Measurements from ENCODE around the gene PDZRN4.

Gene PDZRN4

DNA sequence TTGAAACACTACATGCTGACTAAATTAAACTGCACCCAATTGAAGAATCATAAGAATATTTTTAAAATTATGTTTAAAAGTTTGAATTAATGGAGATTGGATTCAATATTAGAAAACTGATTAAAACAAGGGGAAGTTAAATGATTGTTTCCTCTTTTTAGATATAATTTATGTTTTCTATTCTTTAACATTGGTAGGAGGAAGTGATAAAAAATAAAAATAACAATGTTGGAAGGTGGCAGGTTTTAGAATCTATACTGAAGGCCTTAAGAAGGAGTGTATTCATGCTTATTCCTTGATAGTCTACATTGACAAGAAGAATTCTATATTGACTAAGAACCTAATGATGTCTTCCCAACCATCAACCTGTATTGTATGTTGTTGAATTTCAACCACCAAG is 168.1 kb downstream of the PDZRN4 start:
- DNase-seq (ENCODE audit: low read depth in 3 of 3) = no peak

DNA sequence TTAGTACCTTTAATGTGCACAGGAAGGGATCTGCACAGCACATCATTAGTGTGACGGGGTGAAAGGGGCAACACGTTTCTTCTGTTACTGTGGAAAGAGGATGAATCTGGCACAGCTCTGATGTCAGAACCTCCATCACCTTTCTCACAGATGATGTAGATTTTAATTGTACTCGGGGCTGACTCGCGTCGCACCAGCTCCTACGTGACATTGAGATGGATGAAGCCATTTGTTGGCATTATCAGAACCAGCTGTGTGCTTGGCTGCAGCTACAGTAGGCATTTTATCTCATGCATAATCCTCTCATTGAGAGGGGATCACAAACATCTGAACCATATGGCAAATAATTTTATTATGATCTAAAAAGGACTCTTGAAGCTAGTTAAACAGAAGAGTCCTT is 173.6 kb downstream of the PDZRN4 start:
- DNase-seq (ENCODE audit: low read depth in 3 of 3) = no peak

DNA sequence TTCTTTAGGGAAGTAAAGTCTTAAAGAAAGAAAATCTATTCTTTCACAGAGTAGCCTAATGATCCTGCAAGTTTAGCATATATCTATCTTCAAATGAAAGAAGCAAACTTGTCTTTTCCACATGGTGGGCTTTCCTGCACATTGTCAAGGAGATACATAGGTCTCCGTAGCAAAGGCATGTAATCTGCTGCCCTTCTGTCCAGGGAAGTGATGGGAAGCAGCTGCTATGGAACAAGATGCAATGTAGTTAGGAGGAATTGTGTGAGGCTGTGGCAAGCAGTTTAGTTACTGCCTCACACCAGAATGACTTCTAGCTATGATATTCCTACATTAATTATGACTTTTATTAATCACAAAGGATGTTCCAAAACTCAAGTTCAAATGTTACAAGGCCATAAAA is 174.4 kb downstream of the PDZRN4 start:
- DNase-seq (ENCODE audit: low read depth in 3 of 3) = no peak

DNA sequence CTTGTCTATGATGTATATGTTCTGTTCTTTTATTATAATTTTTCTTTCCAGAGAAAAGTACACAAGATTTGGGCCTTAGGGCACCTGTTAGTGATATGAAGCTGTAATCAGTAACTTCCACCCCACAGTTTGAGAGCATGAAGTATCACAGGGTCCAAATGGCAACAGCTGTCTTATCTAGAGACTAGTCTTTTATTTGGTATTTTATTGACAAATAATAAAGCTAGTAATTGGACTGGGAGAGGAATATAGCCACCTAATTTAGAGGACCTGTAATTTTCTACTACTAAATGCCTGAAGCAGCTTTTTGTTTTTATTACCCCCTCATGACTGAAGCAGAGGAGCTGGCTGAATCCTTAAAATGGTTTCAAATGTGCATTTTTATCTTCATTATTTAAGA is 174.8 kb downstream of the PDZRN4 start:
- DNase-seq (ENCODE audit: low read depth in 3 of 3) = no peak

DNA sequence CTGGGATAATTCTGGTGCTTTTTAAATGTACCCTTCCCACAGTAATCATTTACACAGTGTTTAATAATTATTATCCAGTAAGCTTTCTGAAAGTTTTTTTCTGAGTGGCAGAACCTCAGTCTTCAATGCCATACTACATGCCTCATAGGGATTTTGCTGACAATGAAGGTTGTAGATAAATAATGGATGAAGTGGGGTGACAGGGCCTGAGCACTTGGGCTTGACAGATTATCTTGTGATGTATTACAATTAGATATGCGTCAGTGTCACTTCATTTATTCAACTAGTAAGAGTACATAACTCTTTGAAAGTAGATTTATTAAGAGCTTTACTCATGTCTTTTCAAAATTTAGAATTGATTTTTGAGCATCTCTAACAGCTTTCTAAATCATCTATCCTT is 176.1 kb downstream of the PDZRN4 start:
- DNase-seq (ENCODE audit: low read depth in 3 of 3) = no peak

DNA sequence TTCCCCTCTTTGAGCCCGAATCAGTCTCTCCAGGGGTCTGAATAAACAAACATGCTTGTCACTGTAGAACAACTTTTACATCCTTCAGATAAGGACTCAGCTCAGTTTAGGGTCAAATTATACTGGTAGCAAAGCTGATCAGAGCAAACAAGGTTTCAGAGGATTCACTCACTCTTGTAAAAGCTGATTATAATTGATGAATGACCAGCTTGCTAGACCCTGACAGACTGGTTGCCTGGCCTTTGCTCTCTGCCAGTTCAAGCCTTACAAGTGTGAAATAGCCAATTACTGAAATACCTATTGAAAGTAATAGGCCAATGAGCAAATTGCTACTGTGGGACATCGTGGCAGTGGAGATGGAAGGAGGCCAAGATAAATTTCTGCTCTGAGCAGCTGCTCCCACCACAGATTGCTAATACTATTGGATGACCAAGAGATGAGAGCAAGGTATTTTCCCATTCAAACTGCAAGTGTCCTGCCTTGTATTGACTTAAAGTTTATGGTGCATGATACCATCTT is 177.6 kb downstream of the PDZRN4 start:
- no peak for DNase-seq (ENCODE audit: low read depth in 3 of 3)

DNA sequence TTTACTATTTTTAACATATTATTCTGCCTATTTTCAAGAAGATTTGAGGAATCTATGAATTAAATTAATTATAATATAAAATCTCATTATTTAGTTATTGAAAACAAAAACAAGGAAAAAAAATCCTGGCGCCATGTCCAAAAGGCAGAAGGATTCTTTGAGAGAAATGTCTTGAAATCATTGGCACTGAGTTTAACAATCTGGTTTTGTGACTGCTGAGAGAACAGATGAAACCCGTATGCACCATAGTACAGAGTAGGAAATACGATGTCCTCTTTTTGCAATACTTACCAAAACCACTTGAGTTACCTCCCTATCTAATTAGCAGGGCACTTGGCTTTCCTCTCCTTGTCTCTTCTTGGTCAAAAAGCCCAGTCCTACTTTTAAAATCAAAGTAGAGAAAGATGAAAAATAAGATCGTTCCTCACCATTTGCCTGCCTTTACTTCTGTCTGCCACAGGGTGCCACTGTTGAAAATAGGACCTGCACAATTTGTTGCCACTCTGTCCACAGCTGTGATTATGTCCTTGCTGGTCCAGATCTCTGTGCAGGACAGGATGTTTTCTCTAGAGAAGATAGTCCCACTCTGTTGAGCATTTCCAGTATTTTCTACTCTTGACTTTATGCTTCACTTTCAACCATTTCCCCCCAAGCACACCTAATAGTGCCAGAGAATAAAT is 179.7 kb downstream of the PDZRN4 start:
- no peak for DNase-seq (ENCODE audit: low read depth in 3 of 3)

DNA sequence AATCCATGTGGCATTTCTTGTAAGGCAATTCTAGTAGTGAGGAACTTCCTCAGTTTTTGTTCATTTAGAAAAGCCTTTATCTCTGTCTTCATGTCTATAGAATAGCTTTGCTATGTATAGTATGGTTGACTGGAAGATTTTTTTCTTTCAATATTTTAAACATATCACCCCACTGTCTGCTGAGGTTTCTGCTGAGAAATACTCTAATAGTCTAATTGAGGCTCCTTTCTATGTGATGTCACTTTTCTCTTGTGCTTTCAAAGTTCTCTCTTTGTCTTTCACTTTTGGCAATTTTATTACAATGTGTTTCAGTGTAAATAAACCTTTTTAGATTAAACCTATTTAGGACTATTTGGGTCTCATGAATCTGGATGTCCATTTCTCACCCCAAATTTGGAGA is 192.8 kb downstream of the PDZRN4 start:
- no peak for DNase-seq (ENCODE audit: low read depth in 3 of 3)

DNA sequence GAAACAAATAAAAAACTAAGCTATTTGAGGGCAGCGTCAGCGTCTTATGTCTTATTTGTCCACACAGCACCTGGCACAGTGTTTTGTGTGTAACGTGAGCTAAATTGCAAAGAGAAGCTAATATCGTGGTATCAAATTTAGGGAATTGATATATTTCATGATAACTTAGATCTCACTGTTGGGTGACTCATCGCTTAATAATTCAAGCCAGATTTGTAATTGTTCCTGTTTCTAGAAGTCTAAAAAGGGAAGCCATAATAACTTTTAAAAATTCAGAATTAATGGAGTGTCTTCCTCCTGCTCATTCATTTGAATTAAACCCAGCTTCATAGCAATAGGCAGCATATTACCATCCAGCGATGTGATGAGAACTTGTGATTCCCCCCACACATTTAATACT is 214.7 kb downstream of the PDZRN4 start:
- DNase-seq (ENCODE audit: low read depth in 3 of 3) = no peak

DNA sequence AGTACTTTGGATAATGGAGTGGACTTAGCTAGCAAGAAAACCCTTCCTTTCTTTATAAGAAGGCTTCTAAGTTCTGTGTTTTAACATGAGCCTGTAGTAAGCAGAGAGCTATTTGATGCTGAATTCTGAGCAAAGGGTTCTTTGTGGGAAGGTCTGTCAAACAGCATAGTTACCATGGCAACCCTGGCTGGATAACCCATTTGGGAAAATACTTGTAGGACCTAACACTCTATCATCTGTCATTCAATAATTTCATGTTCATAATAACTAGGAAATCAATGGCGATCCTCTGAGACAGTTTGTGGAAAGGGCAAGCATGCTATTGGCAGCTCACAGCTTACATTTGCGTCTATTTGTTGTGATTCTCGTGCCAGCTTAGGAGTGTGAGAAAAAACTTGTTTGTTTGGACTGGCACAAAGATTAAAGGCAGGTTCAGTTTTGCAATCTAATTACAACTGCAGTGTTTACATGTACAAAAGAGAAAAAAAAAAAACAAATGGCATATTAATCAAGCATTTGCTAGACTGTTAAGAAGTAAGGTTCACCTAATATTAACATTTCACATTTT is 219.2 kb downstream of the PDZRN4 start:
- DNase-seq (ENCODE audit: low read depth in 3 of 3) = no peak

DNA sequence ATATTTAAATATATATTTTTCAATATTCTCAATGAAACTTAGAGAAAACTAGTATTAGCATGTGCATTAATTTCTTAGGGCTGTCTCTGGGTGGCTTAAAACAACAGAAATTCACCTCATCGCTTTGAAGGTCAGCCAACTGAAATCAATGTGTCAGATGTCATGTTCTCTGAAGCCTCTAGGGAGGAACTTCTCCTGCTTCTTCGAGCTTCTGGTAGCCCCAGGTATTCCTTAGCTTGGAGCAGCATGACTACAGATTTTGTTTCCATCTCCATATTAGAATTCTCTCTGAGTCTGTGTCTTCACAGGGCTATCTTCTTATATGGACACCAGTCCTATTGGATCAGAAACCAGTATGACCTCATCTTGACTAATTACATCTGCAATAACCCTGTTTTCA is 221.5 kb downstream of the PDZRN4 start:
- DNase-seq (ENCODE audit: low read depth in 3 of 3) = no peak

DNA sequence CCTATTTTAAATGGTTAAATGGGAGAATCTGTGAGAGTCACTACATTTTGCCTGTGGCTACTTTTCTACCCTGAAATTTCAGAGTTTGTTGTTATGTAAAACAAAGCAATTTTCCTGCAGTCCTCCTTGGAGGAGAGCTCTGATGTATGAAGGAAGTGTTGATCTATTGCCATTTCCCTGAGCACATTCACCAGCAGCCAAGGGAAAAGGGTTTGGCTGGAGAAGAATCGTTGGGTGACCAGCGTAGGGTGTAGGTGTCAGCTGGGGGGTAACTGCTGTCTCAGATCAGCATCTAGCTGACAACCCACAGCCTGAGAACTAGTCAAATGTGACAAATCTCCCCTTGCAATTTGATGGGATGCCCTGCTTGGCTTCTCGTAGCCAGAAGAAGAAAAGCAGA is 230.5 kb downstream of the PDZRN4 start:
- DNase-seq (ENCODE audit: low read depth in 3 of 3) = no peak

DNA sequence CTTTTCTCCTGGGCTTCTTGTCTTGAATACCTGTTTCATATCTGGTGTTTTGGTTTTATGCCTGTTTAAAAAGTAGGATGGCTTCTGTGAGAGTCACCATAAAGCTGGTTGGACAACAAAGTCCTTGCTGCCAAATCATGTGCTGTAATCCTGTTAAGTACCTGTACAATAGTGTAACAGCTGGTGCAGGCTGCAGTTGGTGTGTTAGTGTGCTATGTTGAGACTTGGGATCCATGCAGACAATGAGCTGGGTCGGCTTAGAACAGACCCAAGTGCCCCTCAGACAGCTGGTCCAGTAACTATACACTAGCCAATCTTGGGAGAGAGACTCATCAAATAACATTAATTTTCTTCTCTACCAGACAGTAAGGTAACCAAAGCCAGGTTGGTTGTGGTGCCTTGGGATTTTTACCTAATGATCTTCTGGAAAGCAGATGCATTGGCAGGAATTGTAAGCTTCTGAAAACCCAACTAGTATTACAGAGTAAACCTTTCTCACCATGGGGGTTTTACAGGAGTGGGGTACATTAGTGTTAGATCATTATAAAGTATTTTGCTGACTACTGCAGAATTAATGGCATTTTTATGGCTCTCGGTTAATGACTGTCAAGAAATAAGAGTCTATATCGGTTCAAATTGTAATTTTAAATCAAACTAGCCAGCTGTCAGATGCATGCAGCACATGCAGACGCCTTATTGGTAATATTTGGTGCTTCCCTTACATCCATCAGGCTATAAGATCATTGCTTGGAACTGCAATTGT is 231.2 kb downstream of the PDZRN4 start:
- DNase-seq (ENCODE audit: low read depth in 3 of 3) = no peak

DNA sequence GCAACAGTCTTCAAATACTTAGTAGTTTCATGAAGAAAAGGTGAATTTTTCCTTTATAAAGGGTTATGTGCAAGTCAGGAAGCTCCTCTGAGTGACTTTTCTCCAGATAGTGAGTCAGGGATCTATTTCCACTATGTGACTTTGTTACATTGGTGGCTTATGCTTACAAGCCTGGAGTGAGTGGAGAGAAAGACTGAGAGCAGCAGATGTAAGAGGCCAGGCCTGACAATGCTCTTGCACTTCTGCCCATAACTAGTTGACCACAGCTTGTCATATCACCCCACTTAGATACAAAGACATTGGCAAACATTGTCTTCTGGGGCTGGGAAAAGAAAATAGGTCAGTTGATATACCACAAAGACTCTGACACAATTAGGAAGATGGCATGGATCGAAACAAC is 236.5 kb downstream of the PDZRN4 start:
- DNase-seq (ENCODE audit: low read depth in 3 of 3) = no peak

DNA sequence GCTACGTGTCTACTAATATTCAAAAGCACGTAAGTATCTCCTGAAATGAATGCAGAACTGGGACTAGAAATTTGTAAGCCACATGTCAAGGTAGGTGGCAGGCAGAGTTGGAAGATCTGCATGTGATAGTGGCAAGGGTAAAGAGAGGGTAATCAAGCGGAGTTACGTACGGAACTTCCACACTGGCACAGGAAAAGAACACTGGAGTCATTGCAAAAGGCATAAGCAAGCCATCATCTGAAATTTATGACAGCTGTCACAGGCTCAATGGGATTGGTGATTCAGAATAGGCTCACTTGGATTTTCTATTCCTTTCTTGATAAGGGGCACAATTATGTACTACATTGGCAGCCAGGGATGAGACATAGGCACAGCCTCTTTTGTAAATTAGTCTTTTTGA is 245.3 kb downstream of the PDZRN4 start:
- no peak for DNase-seq (ENCODE audit: low read depth in 3 of 3)

DNA sequence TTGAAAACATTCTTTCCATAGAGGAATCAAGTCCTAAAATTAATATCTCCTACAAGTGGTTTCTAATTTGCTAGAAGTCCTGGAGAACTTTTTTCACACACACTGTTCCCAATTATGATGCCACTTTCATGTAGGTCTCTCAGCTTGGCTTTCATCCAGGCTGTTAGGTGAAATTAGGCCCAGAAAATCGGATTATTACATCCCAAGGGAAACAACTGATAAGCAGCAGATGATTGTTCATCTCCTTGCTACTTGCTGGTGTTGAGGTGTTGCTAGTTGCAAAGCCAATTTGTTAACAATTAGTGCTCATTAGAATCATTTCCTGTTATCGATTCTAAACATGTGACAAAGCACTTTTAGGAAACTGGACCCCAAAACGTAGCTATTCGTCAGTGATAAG is 248.0 kb downstream of the PDZRN4 start:
- no peak for DNase-seq (ENCODE audit: low read depth in 3 of 3)

DNA sequence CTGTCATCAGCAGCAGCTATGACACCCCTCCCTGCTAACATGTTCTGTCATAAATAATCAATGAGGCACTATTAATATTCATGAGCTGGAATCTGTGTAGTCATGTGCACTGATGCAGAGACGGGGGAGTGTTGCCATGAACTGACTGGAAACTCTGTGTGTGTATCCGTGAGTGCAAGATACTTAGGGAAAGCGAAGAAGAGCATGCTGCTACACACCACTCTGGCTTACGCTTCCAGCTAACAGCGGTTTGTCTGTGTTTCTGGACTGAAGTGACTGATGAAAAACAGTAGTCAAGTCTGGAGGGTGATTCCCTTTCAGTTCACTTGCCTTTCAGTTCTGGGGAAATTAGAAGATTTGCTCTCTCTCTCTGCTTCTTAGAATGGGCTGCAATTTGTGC is 249.4 kb downstream of the PDZRN4 start:
- no peak for DNase-seq (ENCODE audit: low read depth in 3 of 3)

DNA sequence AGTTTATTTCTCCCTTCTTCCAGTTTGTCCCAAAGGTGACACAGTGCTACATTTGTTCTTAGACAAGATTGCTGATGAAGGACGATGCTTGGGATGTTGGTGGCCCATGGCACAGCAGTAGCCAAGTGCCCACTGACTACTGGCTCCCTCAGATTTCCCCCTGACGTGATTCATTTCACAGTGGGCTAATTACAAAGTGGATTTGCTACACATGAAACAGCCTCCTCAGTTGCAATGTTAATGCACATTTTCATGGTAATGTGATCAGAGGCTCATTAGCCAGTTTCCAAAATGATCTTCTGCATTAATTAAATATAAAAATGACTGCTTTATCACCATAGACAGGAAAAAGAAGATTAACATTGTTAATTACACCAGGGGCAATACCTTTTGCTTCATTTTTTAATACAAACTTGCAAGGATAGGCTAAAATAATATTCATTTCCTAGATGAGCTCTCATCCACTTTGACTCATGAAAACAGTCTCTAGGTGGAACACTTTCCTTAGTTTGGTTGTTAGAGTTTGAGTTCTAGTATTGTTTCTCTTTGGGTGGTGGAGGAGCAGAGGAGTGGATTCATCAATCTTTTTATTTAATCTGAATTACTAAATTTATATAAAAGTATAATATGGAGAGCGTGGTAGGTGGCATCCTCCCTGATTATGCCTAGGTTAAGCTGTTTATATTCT is 250.9 kb downstream of the PDZRN4 start:
- no peak for DNase-seq (ENCODE audit: low read depth in 3 of 3)

DNA sequence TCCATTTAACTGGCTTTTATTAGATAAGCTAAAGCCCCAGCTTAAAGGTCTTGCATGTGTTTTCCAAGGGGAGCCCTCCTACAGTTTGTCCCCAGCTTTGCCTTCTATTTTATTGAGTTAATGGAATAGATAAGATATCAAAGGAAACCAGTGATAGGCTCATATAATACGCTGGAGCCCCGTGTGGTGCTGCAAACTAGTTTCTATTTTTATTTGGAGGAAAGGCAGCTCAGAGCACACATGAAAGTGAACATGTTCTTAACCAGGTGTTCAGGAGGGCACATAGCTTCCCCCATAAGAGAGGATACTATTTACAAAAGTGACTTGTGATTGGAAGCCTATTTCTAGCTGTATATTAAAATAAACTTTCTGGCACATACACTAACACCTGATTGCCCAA is 251.7 kb downstream of the PDZRN4 start:
- no peak for DNase-seq (ENCODE audit: low read depth in 3 of 3)

DNA sequence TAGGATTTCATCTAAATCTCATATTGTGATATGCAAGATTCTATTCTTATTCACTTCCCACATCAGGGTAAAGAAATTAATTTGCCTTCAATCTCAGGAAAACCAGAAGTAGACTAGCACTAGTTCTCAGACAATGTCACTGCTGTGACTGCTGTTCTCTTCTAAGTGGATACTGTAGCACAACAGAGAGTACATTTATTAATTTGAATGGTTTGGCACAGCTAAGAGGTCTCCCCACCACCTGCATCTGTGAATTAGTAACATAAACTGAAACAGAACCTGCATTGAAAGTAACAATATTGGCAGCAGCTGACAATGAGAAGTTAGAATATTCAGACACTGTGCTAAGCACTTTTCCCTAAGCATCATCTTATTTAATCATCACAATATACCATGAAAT is 253.1 kb downstream of the PDZRN4 start:
- DNase-seq (ENCODE audit: low read depth in 3 of 3) = no peak

DNA sequence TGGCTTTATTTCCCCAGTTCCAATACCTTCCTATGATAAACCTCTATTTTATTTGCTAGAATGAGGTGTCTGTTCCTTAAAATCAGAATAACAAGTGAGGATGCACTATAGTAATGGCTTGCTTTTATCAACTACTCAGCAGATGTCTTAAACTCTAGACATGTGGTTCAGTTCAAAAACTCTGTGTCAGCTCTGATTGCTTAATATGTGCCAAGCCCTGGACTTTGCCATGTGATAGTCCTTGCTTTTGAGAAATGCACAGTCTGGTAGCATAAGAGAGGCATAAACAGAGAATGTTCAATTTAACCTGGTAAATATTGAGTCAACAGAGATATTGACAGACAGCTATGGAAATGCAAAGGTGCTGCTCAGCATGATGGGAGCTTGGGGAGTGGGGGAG is 254.8 kb downstream of the PDZRN4 start:
- no peak for DNase-seq (ENCODE audit: low read depth in 3 of 3)

DNA sequence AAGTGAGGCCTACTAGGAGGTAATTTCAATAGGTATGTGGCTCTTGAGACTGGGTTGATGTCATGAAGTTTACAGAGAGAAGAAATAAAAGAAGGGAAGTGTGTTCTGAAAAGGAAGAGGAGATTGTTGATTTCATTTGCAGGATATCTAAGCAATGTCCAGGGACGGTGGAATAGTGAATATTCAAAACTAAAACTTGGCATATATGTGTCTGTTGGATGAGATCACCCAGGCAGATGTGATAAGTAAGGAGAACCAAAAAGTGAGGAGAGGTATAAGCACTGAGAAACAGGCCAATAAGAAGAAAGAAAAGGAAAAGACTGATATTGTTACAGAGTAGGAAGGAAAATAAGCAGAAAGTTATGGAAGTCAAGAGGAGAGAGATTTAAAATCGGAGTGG is 255.6 kb downstream of the PDZRN4 start:
- DNase-seq (ENCODE audit: low read depth in 3 of 3) = no peak
